ENCODE results near the gene ST3GAL6. TPM values are rescaled to one million over a fixed set of nuclear protein-coding genes. Genes with fewer than 3 reads are reported as not detected.

The ST3GAL6 gene
- total RNA-seq, 2 experiments from 2014 or later: 0.25 to 3.0 TPM

GRCh38 chr3:98734735-98735134, 28.4 kb upstream of the ST3GAL6 start:
- no peaks in the 10 kb centered on the region for H3K9me3 ChIP-seq (ENCODE audit: low read length)
- H2AFZ ChIP-seq (ENCODE audit: low read length): no peak overlapping the region
- ChIA-PET CTCF (ENCODE audit: unreplicated experiment) (no interaction called here), POLR2A (no interaction called here)
- no peaks in the 10 kb centered on the region for H4K20me1 ChIP-seq (ENCODE audit: insufficient read depth, low read length)
- BruUV-seq (replicated peaks): no TSS peak
- H3K9me2 ChIP-seq (ENCODE audit: insufficient read depth, low read length): no peaks in the 10 kb centered on the region
- no peaks in the 10 kb centered on the region for H3K79me2 ChIP-seq (ENCODE audit: insufficient read depth, low read depth, low read length)
- TF ChIP-seq EZH2phosphoT487 (IDR thresholded peaks at IDR 0.05; ENCODE audit: borderline replicate concordance, low read depth, low read length): no peak
- no peak for TF ChIP-seq CTCF (conservative IDR thresholded peaks at IDR 0.05; ENCODE audit: low read length)
- intact Hi-C loops (cut with micrococcal nuclease; ENCODE audit: unreplicated experiment): no loop called here
- H3K27ac ChIP-seq (ENCODE audit: low read depth, low read length, poor library complexity, severe bottlenecking): no peak overlapping the region
- no peaks in the 10 kb centered on the region for H3K36me3 ChIP-seq (ENCODE audit: insufficient read depth, low read length)
- H3K4me2 ChIP-seq (ENCODE audit: low read length): no peak overlapping the region
- DNase-seq (ENCODE audit: low spot score): no peak
- H3K4me1 ChIP-seq (ENCODE audit: insufficient read depth, low read length, poor library complexity, severe bottlenecking): no peaks in the 10 kb centered on the region
- no peak overlapping the region for H3K4me3 ChIP-seq (ENCODE audit: low read depth, low read length, poor library complexity, severe bottlenecking)

- Histone ChIP-seq H3K4me2 (ENCODE audit: low read length) (no peak overlapping the region), H3K9me2 (ENCODE audit: insufficient read depth, low read length) (no peaks in the 10 kb centered on the region), H3K9me3 (ENCODE audit: low read length) (no peaks in the 10 kb centered on the region), H3K4me1 (ENCODE audit: insufficient read depth, low read length, poor library complexity, severe bottlenecking) (no peaks in the 10 kb centered on the region), H3K36me3 (ENCODE audit: insufficient read depth, low read length) (no peaks in the 10 kb centered on the region), H2AFZ (ENCODE audit: low read length) (no peak overlapping the region), H4K20me1 (ENCODE audit: insufficient read depth, low read length) (no peaks in the 10 kb centered on the region), H3K79me2 (ENCODE audit: insufficient read depth, low read depth, low read length) (no peaks in the 10 kb centered on the region), H3K4me3 (ENCODE audit: low read depth, low read length, poor library complexity, severe bottlenecking) (no peak overlapping the region), H3K27ac (ENCODE audit: low read depth, low read length, poor library complexity, severe bottlenecking) (no peak overlapping the region)
- no TSS peak for BruUV-seq (replicated peaks)
- no peak for TF ChIP-seq EZH2phosphoT487 (IDR thresholded peaks at IDR 0.05; ENCODE audit: borderline replicate concordance, low read depth, low read length)
- no peak for TF ChIP-seq CTCF (conservative IDR thresholded peaks at IDR 0.05; ENCODE audit: low read length)
- CTCF ChIA-PET (ENCODE audit: unreplicated experiment): no interaction called here
- DNase-seq (ENCODE audit: low spot score): no peak
- intact Hi-C loops (cut with micrococcal nuclease; ENCODE audit: unreplicated experiment): no loop called here
- POLR2A ChIA-PET: no interaction called here
These were observed 27.8 kb upstream of the ST3GAL6 start for GRCh38 chr3:98735296-98735695.

GRCh38 chr3:98735761-98736269, 27.3 kb upstream of the ST3GAL6 start:
- H3K79me2 ChIP-seq (ENCODE audit: insufficient read depth, low read depth, low read length): no peaks in the 10 kb centered on the region
- no peaks in the 10 kb centered on the region for H3K9me2 ChIP-seq (ENCODE audit: insufficient read depth, low read length)
- intact Hi-C loops (cut with micrococcal nuclease; ENCODE audit: unreplicated experiment): no loop called here
- no peak for TF ChIP-seq CTCF (conservative IDR thresholded peaks at IDR 0.05; ENCODE audit: low read length)
- no TSS peak for BruUV-seq (replicated peaks)
- CTCF ChIA-PET (ENCODE audit: unreplicated experiment): no interaction called here
- H4K20me1 ChIP-seq (ENCODE audit: insufficient read depth, low read length): no peaks in the 10 kb centered on the region
- DNase-seq (ENCODE audit: low spot score): no peak
- POLR2A ChIA-PET: interaction anchor here (0.7 kb wide), 1 partner anchor 450 kb away, joined by 3 read pairs; no protein-coding TSS in a partner anchor
- no peak overlapping the region for H2AFZ ChIP-seq (ENCODE audit: low read length)
- no peak overlapping the region for H3K27ac ChIP-seq (ENCODE audit: low read depth, low read length, poor library complexity, severe bottlenecking)
- H3K4me2 ChIP-seq (ENCODE audit: low read length): no peak overlapping the region
- H3K4me3 ChIP-seq (ENCODE audit: low read depth, low read length, poor library complexity, severe bottlenecking): no peak overlapping the region
- H3K9me3 ChIP-seq (ENCODE audit: low read length): no peaks in the 10 kb centered on the region
- no peaks in the 10 kb centered on the region for H3K36me3 ChIP-seq (ENCODE audit: insufficient read depth, low read length)
- no peaks in the 10 kb centered on the region for H3K4me1 ChIP-seq (ENCODE audit: insufficient read depth, low read length, poor library complexity, severe bottlenecking)

Data from OCI-LY7 (cell line).